Measurements from ENCODE around the gene PIGS.

DNA sequence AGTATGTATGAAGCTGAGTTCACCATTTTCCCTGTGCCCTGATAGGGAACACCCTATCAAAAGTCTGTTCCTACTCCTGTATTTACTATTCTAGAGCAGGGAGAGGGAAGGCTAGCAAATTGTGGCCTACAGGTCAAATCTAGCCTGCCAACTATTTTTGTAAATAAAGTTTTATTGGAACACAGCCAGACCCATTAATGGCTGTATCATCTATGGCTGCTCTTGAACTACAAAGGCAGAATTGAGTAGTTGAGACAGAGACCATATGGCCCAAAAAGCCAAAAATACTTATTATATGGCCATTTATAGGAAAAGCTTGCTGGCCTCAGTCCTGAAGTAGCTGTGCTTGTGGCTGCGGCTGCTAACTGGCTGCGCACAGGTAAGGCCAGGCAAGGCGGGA lies 9.6 kb upstream of the PIGS start:
- TF ChIP-seq, protein P1, sequence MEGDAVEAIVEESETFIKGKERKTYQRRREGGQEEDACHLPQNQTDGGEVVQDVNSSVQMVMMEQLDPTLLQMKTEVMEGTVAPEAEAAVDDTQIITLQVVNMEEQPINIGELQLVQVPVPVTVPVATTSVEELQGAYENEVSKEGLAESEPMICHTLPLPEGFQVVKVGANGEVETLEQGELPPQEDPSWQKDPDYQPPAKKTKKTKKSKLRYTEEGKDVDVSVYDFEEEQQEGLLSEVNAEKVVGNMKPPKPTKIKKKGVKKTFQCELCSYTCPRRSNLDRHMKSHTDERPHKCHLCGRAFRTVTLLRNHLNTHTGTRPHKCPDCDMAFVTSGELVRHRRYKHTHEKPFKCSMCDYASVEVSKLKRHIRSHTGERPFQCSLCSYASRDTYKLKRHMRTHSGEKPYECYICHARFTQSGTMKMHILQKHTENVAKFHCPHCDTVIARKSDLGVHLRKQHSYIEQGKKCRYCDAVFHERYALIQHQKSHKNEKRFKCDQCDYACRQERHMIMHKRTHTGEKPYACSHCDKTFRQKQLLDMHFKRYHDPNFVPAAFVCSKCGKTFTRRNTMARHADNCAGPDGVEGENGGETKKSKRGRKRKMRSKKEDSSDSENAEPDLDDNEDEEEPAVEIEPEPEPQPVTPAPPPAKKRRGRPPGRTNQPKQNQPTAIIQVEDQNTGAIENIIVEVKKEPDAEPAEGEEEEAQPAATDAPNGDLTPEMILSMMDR (IDR thresholded peaks at IDR 0.05; ENCODE audit: low read depth, low read length, missing input control): no peak
- TF ChIP-seq, protein P2, sequence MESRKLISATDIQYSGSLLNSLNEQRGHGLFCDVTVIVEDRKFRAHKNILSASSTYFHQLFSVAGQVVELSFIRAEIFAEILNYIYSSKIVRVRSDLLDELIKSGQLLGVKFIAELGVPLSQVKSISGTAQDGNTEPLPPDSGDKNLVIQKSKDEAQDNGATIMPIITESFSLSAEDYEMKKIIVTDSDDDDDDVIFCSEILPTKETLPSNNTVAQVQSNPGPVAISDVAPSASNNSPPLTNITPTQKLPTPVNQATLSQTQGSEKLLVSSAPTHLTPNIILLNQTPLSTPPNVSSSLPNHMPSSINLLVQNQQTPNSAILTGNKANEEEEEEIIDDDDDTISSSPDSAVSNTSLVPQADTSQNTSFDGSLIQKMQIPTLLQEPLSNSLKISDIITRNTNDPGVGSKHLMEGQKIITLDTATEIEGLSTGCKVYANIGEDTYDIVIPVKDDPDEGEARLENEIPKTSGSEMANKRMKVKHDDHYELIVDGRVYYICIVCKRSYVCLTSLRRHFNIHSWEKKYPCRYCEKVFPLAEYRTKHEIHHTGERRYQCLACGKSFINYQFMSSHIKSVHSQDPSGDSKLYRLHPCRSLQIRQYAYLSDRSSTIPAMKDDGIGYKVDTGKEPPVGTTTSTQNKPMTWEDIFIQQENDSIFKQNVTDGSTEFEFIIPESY (IDR thresholded peaks at IDR 0.05): no peak
- TF ChIP-seq SP1 (IDR thresholded peaks at IDR 0.05) (no peak), GABPA (IDR thresholded peaks at IDR 0.05 in 1 of 2, conservative IDR thresholded peaks at IDR 0.05 in 1 of 2) (no peak)
- TF ChIP-seq, protein P3, sequence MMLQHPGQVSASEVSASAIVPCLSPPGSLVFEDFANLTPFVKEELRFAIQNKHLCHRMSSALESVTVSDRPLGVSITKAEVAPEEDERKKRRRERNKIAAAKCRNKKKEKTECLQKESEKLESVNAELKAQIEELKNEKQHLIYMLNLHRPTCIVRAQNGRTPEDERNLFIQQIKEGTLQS (IDR thresholded peaks at IDR 0.05): no peak
